MV-4-11 (cell line): ENCODE measurements around the gene REPS1.

ENCODE experiments used
- DNase-seq: peaks from one replicate; lab custom pipeline; 2025; lab: John Stamatoyannopoulos, UW

REPS1 gene

GRCh38 chr6:138856654-138857053 is 131.4 kb downstream of the REPS1 start:
- peak; percentile 64 for DNase-seq
